Lower leg skin (tissue), 3 donors: Measurements from ENCODE around the gene COPA.

Experiments used
- POLR2A ChIP-seq, 2 donors: fragments of 450-650 bp; IDR thresholded peaks; one replicate each; pipeline ENCODE4 v1.6.1; 2016 to 2017; ENCODE audit warnings: antibody characterized with exemption in 2 of 2, mild to moderate bottlenecking in 1 of 2, moderate library complexity in 1 of 2
- TF ChIP-seq, protein P1 (sequence below), 3 donors: fragments of 450-650 bp; IDR thresholded peaks; one replicate each; pipeline ENCODE4 v1.5.1; 2016; ENCODE audit warnings: antibody characterized with exemption in 3 of 3, mild to moderate bottlenecking in 3 of 3, moderate library complexity in 2 of 3

- TF ChIP-seq, protein P1, sequence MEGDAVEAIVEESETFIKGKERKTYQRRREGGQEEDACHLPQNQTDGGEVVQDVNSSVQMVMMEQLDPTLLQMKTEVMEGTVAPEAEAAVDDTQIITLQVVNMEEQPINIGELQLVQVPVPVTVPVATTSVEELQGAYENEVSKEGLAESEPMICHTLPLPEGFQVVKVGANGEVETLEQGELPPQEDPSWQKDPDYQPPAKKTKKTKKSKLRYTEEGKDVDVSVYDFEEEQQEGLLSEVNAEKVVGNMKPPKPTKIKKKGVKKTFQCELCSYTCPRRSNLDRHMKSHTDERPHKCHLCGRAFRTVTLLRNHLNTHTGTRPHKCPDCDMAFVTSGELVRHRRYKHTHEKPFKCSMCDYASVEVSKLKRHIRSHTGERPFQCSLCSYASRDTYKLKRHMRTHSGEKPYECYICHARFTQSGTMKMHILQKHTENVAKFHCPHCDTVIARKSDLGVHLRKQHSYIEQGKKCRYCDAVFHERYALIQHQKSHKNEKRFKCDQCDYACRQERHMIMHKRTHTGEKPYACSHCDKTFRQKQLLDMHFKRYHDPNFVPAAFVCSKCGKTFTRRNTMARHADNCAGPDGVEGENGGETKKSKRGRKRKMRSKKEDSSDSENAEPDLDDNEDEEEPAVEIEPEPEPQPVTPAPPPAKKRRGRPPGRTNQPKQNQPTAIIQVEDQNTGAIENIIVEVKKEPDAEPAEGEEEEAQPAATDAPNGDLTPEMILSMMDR (IDR thresholded peaks at IDR 0.05): no peak
- TF ChIP-seq POLR2A (IDR thresholded peaks at IDR 0.05): no peak
These were observed 75.6 kb downstream of the COPA start for GRCh38 chr1:160267284-160267991.
